ENCODE measurements around the gene CCDC82.

CCDC82 gene

GRCh38 chr11:96384156-96384555, 5.6 kb downstream of the CCDC82 start:
- TF ChIP-seq GATA3 (IDR thresholded peaks at IDR 0.05; ENCODE audit: low read depth, low read length) (no peak), GATA2 (IDR thresholded peaks at IDR 0.05; ENCODE audit: low read depth, low read length) (no peak)

- TF ChIP-seq GATA3 (IDR thresholded peaks at IDR 0.05; ENCODE audit: low read depth, low read length) (no peak), GATA2 (IDR thresholded peaks at IDR 0.05; ENCODE audit: low read depth, low read length) (no peak)
Measured at GRCh38 chr11:96376796-96377195, 12.9 kb downstream of the CCDC82 start.

GRCh38 chr11:96373826-96374225, 15.9 kb downstream of the CCDC82 start:
- TF ChIP-seq GATA3 (IDR thresholded peaks at IDR 0.05; ENCODE audit: low read depth, low read length) (no peak), GATA2 (IDR thresholded peaks at IDR 0.05; ENCODE audit: low read depth, low read length) (no peak)

GRCh38 chr11:96367342-96367741, 22.4 kb downstream of the CCDC82 start:
- TF ChIP-seq GATA2 (IDR thresholded peaks at IDR 0.05; ENCODE audit: low read depth, low read length) (no peak), GATA3 (IDR thresholded peaks at IDR 0.05; ENCODE audit: low read depth, low read length) (no peak)

- TF ChIP-seq GATA2 (IDR thresholded peaks at IDR 0.05; ENCODE audit: low read depth, low read length) (no peak), GATA3 (IDR thresholded peaks at IDR 0.05; ENCODE audit: low read depth, low read length) (no peak)
Measured at GRCh38 chr11:96366024-96366423, 23.7 kb downstream of the CCDC82 start.

GRCh38 chr11:96365493-96365892, 24.2 kb downstream of the CCDC82 start:
- TF ChIP-seq GATA2 (IDR thresholded peaks at IDR 0.05; ENCODE audit: low read depth, low read length) (no peak), GATA3 (IDR thresholded peaks at IDR 0.05; ENCODE audit: low read depth, low read length) (no peak)

GRCh38 chr11:96361778-96362177, 27.9 kb downstream of the CCDC82 start:
- no peak for TF ChIP-seq GATA3 (IDR thresholded peaks at IDR 0.05; ENCODE audit: low read depth, low read length)
- TF ChIP-seq GATA2 (IDR thresholded peaks at IDR 0.05; ENCODE audit: low read depth, low read length), result no peak

- TF ChIP-seq GATA2 (IDR thresholded peaks at IDR 0.05; ENCODE audit: low read depth, low read length), result no peak
Measured at GRCh38 chr11:96358321-96358720, 31.4 kb downstream of the CCDC82 start.

GRCh38 chr11:96357794-96358193, 31.9 kb downstream of the CCDC82 start:
- no peak for TF ChIP-seq GATA3 (IDR thresholded peaks at IDR 0.05; ENCODE audit: low read depth, low read length)
- no peak for TF ChIP-seq GATA2 (IDR thresholded peaks at IDR 0.05; ENCODE audit: low read depth, low read length)

GRCh38 chr11:96356848-96357247, 32.9 kb downstream of the CCDC82 start:
- no peak for TF ChIP-seq GATA2 (IDR thresholded peaks at IDR 0.05; ENCODE audit: low read depth, low read length)
- no peak for TF ChIP-seq GATA3 (IDR thresholded peaks at IDR 0.05; ENCODE audit: low read depth, low read length)

GRCh38 chr11:96342961-96343711, 46.6 kb downstream of the CCDC82 start, which contains the start of gene MAML2:
MAML2 (minus strand) TSS chr11:96343195; CDS start chr11:96341895, 1,300 bp downstream.
- TF ChIP-seq GATA2 (IDR thresholded peaks at IDR 0.05; ENCODE audit: low read depth, low read length), result no peak
- no peak for TF ChIP-seq GATA3 (IDR thresholded peaks at IDR 0.05; ENCODE audit: low read depth, low read length)

- TF ChIP-seq GATA3 (IDR thresholded peaks at IDR 0.05; ENCODE audit: low read depth, low read length), result no peak
- TF ChIP-seq GATA2 (IDR thresholded peaks at IDR 0.05; ENCODE audit: low read depth, low read length), result no peak
Measured at GRCh38 chr11:96342014-96342960, 47.4 kb downstream of the CCDC82 start.

GRCh38 chr11:96341211-96342013, 48.3 kb downstream of the CCDC82 start:
- TF ChIP-seq GATA2 (IDR thresholded peaks at IDR 0.05; ENCODE audit: low read depth, low read length) (no peak), GATA3 (IDR thresholded peaks at IDR 0.05; ENCODE audit: low read depth, low read length) (no peak)

- TF ChIP-seq GATA2 (IDR thresholded peaks at IDR 0.05; ENCODE audit: low read depth, low read length), result no peak
- TF ChIP-seq GATA3 (IDR thresholded peaks at IDR 0.05; ENCODE audit: low read depth, low read length), result no peak
Measured at GRCh38 chr11:96340555-96340885, 49.2 kb downstream of the CCDC82 start.

All from SH-SY5Y (cell line).